GM12874 (cell line): ENCODE measurements around the gene SHROOM3.

ENCODE experiments used
- CTCF ChIP-seq: IDR thresholded peaks from 2 replicates; pipeline ENCODE4 v1.5.1; 2011; ENCODE audit warnings: low read depth, mild to moderate bottlenecking, control low read depth, low read length, moderate library complexity; ENCODE audit not compliant: insufficient read depth

The SHROOM3 gene

DNA sequence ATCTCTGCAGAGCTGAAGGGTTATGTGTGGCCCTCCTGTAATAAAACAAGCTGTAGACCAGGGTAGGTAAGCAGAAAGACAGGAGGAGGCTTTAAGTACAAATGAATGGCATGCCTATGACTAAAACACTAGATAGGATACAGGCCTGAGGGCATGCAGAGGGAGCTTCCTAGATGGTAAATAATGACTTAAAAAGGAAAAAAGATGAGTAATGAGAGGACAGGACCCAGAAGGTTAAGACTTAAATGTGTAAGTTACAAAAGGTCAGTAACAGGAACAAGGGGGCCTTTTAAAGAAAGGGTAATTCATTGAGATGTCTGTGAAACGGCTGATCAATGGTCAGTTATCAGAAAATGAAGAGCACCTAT lies 268.1 kb downstream of the SHROOM3 start:
- TF ChIP-seq CTCF, result no peak

- TF ChIP-seq CTCF, result no peak
Measured at GRCh38 chr4:76703676-76704075, 268.6 kb downstream of the SHROOM3 start.

DNA sequence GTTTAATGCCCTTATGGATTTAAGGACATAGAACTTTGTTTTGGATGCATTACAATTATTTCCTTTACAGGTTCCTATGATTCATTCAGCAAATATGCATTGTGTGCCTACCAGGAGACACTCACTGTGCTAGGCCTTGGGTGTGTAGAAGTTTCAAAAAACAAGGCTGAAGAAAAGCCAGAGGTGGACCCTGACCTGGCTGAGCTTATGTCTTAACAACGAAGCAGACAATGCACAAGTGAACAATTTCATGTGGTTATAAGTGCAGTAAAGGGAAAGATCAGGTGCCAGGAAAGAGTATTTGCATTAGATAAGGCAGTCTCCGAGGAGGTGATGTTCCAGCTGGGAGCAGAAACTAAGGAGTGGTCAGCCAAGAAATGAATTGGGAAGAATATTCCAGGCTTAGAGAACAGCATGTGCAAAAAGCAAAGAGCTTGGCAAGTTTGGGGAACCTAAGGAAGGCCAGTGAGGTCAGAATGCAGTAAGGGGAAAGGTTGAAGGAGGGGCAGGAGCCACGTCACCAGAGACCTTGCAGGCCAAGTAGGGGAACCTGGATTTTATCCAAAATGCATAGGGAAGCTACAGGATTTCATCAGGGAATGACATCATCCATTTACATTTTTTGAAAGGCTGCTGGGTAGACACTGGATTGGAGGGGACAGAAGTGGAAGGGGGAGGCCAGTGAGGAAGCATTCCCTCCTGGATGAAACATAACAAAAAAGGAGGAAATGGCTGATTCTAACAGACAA lies 269.3 kb downstream of the SHROOM3 start:
- no peak for TF ChIP-seq CTCF

DNA sequence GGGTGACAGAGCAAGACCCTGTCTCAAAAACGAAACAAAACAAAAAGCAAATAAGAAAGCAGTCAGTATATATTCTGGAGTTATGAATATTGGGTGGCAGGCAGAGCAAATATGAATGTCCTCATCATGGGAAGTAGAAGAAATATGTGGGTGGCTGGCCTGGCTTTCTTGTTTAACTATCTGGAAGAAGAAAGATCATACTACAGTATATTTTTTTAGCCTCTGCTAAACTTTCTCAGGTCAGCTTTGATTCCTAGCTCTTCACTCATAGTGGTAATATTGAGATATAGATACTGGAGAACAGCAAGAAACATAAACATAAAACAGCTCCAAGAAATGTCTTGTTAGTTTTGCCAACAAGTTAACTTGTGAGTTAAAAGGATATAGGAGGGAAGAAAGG lies 270.4 kb downstream of the SHROOM3 start:
- TF ChIP-seq CTCF, result no peak

- no peak for TF ChIP-seq CTCF
Measured at GRCh38 chr4:76706581-76706980, 271.6 kb downstream of the SHROOM3 start.

DNA sequence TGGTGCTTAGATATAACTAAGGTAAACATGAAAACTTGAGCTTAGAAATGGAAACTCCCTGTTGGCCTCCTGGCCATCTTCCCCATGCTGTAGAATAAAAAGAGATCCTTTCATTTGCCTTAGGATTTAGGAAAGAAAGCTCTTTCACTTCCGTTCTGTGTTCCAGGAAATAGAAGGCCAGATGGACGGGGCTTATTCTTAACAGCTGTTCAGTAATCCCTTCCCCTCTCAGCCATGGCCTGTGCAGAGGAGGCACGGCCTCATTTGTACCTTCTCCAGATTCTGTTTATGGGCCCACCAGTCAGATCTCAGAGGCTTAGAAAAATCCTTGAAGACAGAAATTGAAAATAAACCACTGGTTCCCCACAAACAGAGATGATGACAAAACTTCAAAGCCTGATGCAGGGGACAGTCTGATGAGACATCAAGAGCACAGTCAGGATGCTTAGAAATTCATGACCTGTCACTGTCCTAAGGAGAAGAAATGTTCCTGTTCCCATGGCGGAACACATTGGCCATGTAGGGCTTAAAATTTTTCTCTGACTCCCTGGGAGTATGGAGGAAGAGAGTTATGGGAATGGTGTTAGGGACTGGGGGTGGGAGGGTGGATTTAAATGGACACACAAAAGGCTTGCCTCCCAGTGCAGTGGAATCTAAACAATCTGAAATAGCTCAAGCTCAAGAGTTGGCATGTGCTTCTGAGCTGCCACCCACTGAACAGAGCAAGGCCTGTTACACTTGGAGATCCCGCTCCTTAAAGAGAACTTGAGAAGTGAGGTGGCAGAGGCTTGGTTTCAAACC lies 274.1 kb downstream of the SHROOM3 start:
- no peak for TF ChIP-seq CTCF

GRCh38 chr4:76709772-76710090 lies 274.7 kb downstream of the SHROOM3 start:
- no peak for TF ChIP-seq CTCF
